Subcutaneous adipose tissue (tissue), 4 donors: ENCODE measurements around the gene CYB5R3. TPM values are rescaled to one million over a fixed set of nuclear protein-coding genes. Genes with fewer than 3 reads are reported as not detected.

Source experiments
- total RNA-seq, 4 donors: library from RNA; depleted of rRNA; stranded (reverse); fragments of >200 nt; gene quantifications; one replicate each; pipeline ENCODE4 v1.1.0, GENCODE V29; 2016
- TF ChIP-seq, protein P1 (sequence below): fragments of 450-650 bp; IDR thresholded peaks from one replicate; pipeline ENCODE4 v1.5.1; 2016; ENCODE audit warnings: low read depth, mild to moderate bottlenecking, control low read depth, antibody characterized with exemption, moderate library complexity

The CYB5R3 gene
- total RNA-seq, 4 donors from 2014 or later: 131 to 381 (median 222) TPM

DNA sequence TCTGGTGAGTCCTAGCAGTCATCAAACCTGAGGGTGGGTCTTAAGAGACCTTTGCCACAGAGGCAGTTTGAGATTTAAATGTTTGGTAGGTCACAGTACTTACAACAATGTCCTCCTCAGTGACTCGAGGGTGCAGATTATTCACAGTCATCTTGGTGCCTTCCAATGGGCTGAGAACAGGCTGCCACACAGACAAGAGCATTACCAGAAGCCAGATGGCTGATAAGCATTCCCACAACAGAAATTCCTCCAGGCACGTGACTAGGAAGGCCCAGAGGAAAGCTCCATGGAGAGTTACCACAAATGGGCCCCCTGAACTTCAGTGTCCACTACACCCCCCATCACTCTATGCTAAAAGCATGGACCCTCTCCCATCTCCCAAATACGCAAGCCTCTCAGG, 53.8 kb downstream of the CYB5R3 start:
- TF ChIP-seq, protein P1, sequence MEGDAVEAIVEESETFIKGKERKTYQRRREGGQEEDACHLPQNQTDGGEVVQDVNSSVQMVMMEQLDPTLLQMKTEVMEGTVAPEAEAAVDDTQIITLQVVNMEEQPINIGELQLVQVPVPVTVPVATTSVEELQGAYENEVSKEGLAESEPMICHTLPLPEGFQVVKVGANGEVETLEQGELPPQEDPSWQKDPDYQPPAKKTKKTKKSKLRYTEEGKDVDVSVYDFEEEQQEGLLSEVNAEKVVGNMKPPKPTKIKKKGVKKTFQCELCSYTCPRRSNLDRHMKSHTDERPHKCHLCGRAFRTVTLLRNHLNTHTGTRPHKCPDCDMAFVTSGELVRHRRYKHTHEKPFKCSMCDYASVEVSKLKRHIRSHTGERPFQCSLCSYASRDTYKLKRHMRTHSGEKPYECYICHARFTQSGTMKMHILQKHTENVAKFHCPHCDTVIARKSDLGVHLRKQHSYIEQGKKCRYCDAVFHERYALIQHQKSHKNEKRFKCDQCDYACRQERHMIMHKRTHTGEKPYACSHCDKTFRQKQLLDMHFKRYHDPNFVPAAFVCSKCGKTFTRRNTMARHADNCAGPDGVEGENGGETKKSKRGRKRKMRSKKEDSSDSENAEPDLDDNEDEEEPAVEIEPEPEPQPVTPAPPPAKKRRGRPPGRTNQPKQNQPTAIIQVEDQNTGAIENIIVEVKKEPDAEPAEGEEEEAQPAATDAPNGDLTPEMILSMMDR: no peak

DNA sequence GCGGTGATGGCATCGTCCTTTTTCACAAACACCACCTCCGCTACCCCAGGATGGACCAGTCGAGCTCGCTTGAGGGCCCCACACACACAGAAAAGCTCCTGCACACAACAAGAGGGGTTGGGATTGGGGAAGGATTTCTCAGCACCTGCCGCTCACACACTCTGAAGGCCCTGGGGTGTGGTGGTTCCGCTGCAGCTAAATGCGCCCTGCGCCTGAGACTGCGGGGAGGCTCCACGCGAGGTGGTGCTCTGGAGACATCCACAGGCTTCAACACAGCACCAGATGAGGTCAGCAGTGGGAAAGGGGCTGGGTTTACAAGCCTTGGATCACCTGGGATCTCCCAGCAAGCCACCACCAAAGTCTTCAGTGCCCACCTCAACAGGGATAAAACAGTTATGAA, 57.2 kb downstream of the CYB5R3 start:
- TF ChIP-seq, protein P1: no peak

DNA sequence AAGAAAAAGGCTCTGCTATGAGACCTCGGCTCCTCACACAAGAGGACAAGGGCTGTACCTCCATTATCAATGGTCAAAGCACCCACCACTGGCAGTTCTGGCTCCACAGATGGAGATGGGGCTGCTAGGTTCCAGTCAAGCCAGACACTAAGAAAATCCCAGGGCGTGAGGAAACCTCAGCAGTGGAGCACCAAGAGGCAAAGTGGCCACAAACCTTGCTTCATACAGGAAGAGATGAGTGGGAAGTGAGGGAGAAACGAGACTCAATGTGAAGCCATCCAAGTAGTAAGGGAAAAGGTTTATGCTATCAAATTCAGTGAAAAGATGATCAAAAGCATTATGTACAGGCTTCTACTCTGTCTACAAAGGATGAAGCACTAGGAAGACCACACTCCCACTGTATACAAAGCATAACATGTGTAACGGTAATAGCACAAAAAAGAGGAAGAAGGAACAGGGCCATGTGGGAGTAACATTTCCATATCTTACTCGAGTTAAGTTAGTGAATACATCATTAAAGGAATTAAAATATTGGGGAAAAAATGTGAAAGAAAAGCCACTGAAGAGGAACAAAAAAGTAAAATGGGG, 61.5 kb downstream of the CYB5R3 start:
- TF ChIP-seq, protein P1: no peak

DNA sequence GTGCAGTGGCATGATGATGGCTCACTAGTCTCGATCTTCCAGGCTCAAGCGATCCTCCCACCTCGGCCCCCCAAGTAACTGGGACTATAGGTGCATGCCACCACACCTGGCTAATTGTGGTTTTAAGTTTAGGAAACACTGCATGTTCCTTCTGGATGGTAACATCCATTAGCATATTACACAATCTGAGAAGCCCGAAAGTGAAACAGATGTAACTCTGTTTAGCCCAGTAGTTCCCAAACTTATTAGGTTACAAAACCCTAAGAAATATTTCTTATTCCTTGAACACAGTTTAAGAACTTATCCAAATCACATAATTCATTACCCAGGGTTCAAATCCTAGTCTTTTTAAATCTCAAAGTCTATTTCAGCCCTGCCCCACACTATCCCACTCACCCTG, 62.8 kb downstream of the CYB5R3 start:
- TF ChIP-seq, protein P1: no peak

DNA sequence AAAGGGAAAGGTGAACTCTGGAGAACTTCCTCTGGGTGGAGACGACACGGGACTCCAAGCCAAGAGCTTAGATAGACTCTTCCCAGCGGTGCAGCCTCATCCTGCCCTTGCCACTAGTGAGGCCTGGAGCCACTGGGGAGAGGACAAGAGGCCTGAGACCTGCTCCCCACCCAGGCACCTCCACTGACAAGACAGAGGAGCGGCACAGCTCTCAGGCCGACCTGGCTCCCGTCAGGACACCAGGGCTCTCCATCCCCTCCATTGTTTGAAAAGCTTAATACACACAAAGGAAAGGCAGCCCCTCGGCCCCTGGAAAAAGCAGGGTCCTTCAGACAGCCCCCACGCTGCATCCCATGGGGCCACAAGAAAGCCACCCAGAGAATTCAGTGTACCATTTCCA, 64.1 kb downstream of the CYB5R3 start:
- TF ChIP-seq, protein P1: no peak

DNA sequence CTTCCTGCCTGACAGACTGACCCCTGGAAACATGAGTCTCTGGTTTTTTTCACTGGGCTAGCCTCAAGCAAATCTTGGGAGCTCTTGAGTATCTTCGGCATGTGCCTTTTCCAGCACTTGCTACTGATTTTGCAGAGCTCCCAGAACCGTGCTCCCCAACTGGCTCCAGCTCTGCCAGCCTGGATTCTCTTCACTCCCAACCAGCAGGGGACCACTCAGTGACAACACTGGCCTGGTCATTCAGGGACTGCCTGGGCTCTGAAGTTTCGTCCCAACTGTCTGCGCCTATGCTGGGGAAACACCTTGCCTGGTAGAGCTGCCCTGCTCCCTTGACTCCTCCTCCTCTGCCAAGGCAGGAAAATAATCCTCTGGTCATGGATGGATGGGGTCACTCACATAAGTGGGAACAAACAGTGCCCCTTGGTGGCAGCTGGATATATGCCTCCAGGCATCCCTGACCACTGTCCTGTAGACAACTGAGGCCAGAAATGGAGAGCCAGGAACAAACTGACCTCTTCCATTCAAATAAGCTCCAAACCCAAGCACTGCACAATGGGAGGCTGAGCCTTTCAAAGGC, 64.7 kb downstream of the CYB5R3 start:
- TF ChIP-seq, protein P1: no peak

DNA sequence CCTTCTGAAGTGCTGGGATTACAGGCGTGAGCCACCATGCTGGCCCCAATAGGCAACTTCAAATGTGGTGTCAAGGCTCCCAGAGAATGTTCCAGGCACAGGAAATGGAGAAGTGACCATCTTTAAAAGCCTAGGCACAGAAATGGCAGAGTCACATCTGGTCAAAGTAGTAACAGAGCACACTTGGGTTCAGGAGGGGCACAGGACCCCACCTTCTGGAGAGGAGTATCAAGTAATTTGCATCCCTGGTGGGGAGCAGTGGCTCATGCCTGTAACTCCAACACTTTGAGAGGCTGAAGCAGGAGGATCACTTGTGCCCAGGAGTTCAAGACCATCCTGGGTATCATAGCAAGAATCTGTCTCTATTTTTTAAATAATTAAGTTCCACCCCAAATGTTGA, 66.2 kb downstream of the CYB5R3 start:
- TF ChIP-seq, protein P1: no peak
